Mesendoderm (in vitro differentiated cells): ENCODE results near the gene DNAJA4.

ENCODE experiments used
- DNase-seq: peaks from one replicate; pipeline ENCODE4 v3.0.0; 2013
- H2AK5ac ChIP-seq: 2 replicates; pipeline ENCODE4 v1.6.1; 2013; ENCODE audit warnings: low read length, inconsistent platforms
- H2BK120ac ChIP-seq: 2 replicates; pipeline ENCODE4 v1.6.1; 2013; ENCODE audit warnings: low read depth, mild to moderate bottlenecking, low read length, moderate library complexity, mixed read lengths
- H2BK15ac ChIP-seq: replicated peaks from 2 replicates; pipeline ENCODE4 v1.6.1; 2013; ENCODE audit warnings: low read depth, mild to moderate bottlenecking, moderate library complexity
- H2BK5ac ChIP-seq: 2 replicates; pipeline ENCODE4 v1.6.1; 2013; ENCODE audit warnings: low read length, inconsistent platforms
- H3K18ac ChIP-seq: 2 replicates; pipeline ENCODE4 v1.6.1; 2013; ENCODE audit warnings: mild to moderate bottlenecking, low read length, mixed read lengths
- H3K23ac ChIP-seq: one replicate; pipeline ENCODE4 v1.6.1; 2013; ENCODE audit warnings: low read length
- H3K27ac ChIP-seq: 2 replicates; pipeline ENCODE4 v1.5.1; 2013; ENCODE audit warnings: low read depth, mild to moderate bottlenecking, inconsistent platforms, low read length, moderate library complexity
- H3K27me3 ChIP-seq: 2 replicates; pipeline ENCODE4 v1.6.1; 2013; ENCODE audit warnings: low read length, control low read depth, mild to moderate bottlenecking, inconsistent platforms; ENCODE audit not compliant: insufficient read depth, poor library complexity
- H3K36me3 ChIP-seq: 2 replicates; pipeline ENCODE4 v1.6.1; 2013; ENCODE audit warnings: low read length, inconsistent platforms; ENCODE audit not compliant: control insufficient read depth, insufficient read depth
- H3K4ac ChIP-seq: one replicate; pipeline ENCODE4 v1.6.1; 2013; ENCODE audit warnings: low read depth, mild to moderate bottlenecking, low read length, moderate library complexity
- H3K4me1 ChIP-seq: 2 replicates; pipeline ENCODE4 v1.6.1; 2013; ENCODE audit warnings: low read depth, low read length, inconsistent platforms; ENCODE audit not compliant: control insufficient read depth
- H3K4me2 ChIP-seq: 2 replicates; pipeline ENCODE4 v1.6.1; 2013; ENCODE audit warnings: low read length
- H3K4me3 ChIP-seq: 2 replicates; pipeline ENCODE4 v1.5.1; 2013; ENCODE audit warnings: mild to moderate bottlenecking, low read length
- H3K56ac ChIP-seq: one replicate; pipeline ENCODE4 v1.6.1; 2013; ENCODE audit warnings: low read length
- H3K79me1 ChIP-seq: 2 replicates; pipeline ENCODE4 v1.6.1; 2013; ENCODE audit warnings: low read length, inconsistent platforms
- H3K79me2 ChIP-seq: 2 replicates; pipeline ENCODE4 v1.6.1; 2013; ENCODE audit warnings: mild to moderate bottlenecking, low read length; ENCODE audit not compliant: control insufficient read depth, insufficient read depth
- H3K9ac ChIP-seq: 2 replicates; pipeline ENCODE4 v1.6.1; 2013; ENCODE audit warnings: low read length, inconsistent platforms
- H4K5ac ChIP-seq: one replicate; pipeline ENCODE4 v1.6.1; 2013; ENCODE audit warnings: low read length
- H4K8ac ChIP-seq: one replicate; pipeline ENCODE4 v1.6.1; 2013; ENCODE audit warnings: low read depth, mild to moderate bottlenecking, control low read depth, low read length, moderate library complexity
- WGBS: extraction: QIAGEN DNeasy Blood & Tissue Kit; methylation state at CpG from one replicate; pipeline ENCODE4 v1.1.7; 2013; ENCODE audit warnings: low lambda C conversion rate, missing lambda C conversion rate; ENCODE audit not compliant: insufficient coverage; ENCODE audit errors: extremely low coverage; 5-methylcytosine and 5-hydroxymethylcytosine counted together

Gene DNAJA4

DNA sequence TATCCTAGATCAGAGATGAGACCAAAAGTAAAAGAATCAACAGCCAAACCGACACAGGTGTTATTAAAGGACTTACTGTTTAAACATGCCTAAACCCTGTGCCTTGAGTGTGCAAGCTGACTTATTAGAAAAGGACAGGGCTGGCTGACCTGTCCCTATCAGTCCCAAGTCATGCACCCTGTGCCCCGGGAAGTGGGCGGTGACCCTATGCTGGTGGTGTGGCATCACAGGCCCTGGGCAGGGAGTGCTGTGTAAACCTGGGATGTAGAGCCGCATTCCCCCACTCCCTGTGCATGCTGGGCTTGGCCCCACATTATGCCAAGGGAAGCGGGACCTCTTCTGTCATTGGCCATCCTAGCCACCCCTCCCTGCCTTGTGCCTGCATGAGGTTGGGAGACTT is 10.6 kb downstream of the DNAJA4 start:
- H3K4me3 ChIP-seq: no peak overlapping the region
- H2BK15ac ChIP-seq: no peak overlapping the region
- no peak overlapping the region for H3K56ac ChIP-seq
- H2BK120ac ChIP-seq: no peak overlapping the region
- no peak overlapping the region for H2AK5ac ChIP-seq
- H3K9ac ChIP-seq: no peak overlapping the region
- H4K8ac ChIP-seq: no peak overlapping the region
- H3K27ac ChIP-seq: no peak overlapping the region
- H3K4me2 ChIP-seq: no peak overlapping the region
- H3K79me2 ChIP-seq: no peaks in the 10 kb centered on the region
- no CpG with 5 or more reads among the region's 5 CpGs for WGBS
- no peak overlapping the region for H4K5ac ChIP-seq
- no peak overlapping the region for H3K23ac ChIP-seq
- no peaks in the 10 kb centered on the region for H3K36me3 ChIP-seq
- H3K18ac ChIP-seq: no peak overlapping the region
- no peaks in the 10 kb centered on the region for H3K79me1 ChIP-seq
- H3K4ac ChIP-seq: no peak overlapping the region
- no peak overlapping the region for H2BK5ac ChIP-seq
- no peaks in the 10 kb centered on the region for H3K4me1 ChIP-seq
- no peak for DNase-seq
- H3K27me3 ChIP-seq: no peaks in the 10 kb centered on the region

GRCh38 chr15:78276064-78276943 is 11.9 kb downstream of the DNAJA4 start:
- DNase-seq: no peak
- H4K8ac ChIP-seq: no peak overlapping the region

DNA sequence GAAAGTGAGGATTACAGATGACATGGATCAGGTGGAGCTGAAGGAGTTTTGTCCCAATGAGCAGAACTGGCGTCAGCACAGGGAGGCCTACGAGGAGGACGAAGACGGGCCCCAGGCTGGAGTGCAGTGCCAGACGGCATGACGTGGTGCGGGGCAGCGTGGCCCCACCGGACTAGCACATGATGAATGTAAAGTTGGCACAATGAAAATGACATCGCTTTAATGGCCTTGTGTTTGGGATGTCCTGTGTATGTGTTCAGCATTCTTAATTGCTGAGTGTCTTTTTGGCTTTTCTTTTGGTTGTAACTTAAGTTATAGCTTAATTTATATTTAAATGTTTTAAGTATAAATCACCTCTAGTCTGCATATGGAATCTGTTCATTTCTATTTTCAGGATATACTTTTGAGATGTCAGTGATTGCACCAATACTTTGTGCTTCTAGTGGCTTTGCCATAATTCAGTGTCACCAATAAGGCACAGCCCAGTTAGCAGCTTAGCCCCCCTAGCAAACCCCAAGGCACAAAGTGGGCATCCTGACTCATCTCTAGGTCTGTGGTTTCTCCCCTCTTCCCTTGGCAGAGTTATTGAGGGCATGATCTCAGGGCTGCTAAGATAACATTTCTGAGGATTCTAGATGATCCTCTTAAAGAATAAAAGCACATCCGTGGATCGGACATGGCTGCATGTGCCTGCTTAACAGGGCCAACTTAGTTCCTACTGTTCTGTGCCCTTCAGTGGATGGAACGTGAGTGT is 16.1 kb downstream of the DNAJA4 start:
- H3K4me2 ChIP-seq: no peak overlapping the region
- H3K79me2 ChIP-seq: no peaks in the 10 kb centered on the region
- DNase-seq: no peak
- H3K79me1 ChIP-seq: no peaks in the 10 kb centered on the region
- H3K4ac ChIP-seq: no peak overlapping the region
- H3K18ac ChIP-seq: no peak overlapping the region
- no peaks in the 10 kb centered on the region for H3K27me3 ChIP-seq
- no peak overlapping the region for H3K23ac ChIP-seq
- no peak overlapping the region for H4K5ac ChIP-seq
- H2BK120ac ChIP-seq: no peak overlapping the region
- H4K8ac ChIP-seq: no peak overlapping the region
- no CpG with 5 or more reads among the region's 13 CpGs for WGBS
- no peak overlapping the region for H3K27ac ChIP-seq
- no peaks in the 10 kb centered on the region for H3K4me1 ChIP-seq
- no peak overlapping the region for H3K4me3 ChIP-seq
- H3K56ac ChIP-seq: no peak overlapping the region
- no peak overlapping the region for H2AK5ac ChIP-seq
- no peak overlapping the region for H2BK5ac ChIP-seq
- no peak overlapping the region for H3K9ac ChIP-seq
- H2BK15ac ChIP-seq: no peak overlapping the region
- peaks cover 5% of the 10 kb centered on the region for H3K36me3 ChIP-seq

More at GRCh38 chr15:78276064-78276943, 11.9 kb downstream of the DNAJA4 start:
- H2BK15ac ChIP-seq: no peak overlapping the region
- no peak overlapping the region for H2BK5ac ChIP-seq
- H3K27me3 ChIP-seq: no peaks in the 10 kb centered on the region
- no peak overlapping the region for H3K9ac ChIP-seq
- no CpG with 5 or more reads among the region's 6 CpGs for WGBS
- no peak overlapping the region for H3K4me3 ChIP-seq
- no peak overlapping the region for H3K23ac ChIP-seq
- no peak overlapping the region for H3K27ac ChIP-seq
- no peak overlapping the region for H3K18ac ChIP-seq
- H4K5ac ChIP-seq: no peak overlapping the region
- no peaks in the 10 kb centered on the region for H3K79me2 ChIP-seq
- peaks cover 1% of the 10 kb centered on the region for H3K36me3 ChIP-seq
- H2AK5ac ChIP-seq: no peak overlapping the region
- H3K4ac ChIP-seq: no peak overlapping the region
- no peak overlapping the region for H3K56ac ChIP-seq
- H3K4me2 ChIP-seq: no peak overlapping the region
- no peaks in the 10 kb centered on the region for H3K79me1 ChIP-seq
- no peak overlapping the region for H2BK120ac ChIP-seq
- no peaks in the 10 kb centered on the region for H3K4me1 ChIP-seq

DNA sequence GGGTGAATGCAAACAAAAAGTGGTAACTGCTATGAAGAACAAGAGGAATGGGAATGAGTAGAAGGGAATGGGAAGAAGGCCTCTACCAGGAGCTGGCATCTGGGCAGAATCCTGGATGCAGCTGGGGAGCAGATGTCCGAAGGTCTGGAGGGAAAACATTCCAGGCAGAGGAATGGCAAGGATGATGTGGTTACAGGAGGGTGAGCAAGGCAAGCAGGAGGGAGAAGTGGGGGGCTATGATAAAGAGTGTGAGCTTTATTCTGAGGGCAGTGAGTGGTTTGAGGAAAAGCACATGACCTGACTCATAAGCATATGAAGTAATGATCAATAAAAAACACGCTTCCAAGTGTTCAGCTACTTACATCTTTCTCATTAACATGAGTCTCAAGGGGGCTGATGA is 18.0 kb downstream of the DNAJA4 start:
- Histone ChIP-seq H3K27ac (no peak overlapping the region), H2AK5ac (no peak overlapping the region), H3K27me3 (no peaks in the 10 kb centered on the region), H3K4me3 (no peak overlapping the region), H2BK5ac (no peak overlapping the region), H3K4ac (no peak overlapping the region), H3K4me1 (no peaks in the 10 kb centered on the region), H4K5ac (no peak overlapping the region), H4K8ac (no peak overlapping the region), H3K79me2 (no peaks in the 10 kb centered on the region), H3K56ac (no peak overlapping the region), H3K36me3 (peaks cover 5% of the 10 kb centered on the region), H3K9ac (no peak overlapping the region), H3K23ac (no peak overlapping the region), H3K79me1 (no peaks in the 10 kb centered on the region), H2BK15ac (no peak overlapping the region), H2BK120ac (no peak overlapping the region), H3K4me2 (no peak overlapping the region), H3K18ac (no peak overlapping the region)
- DNase-seq: no peak
- no CpG with 5 or more reads among the region's 2 CpGs for WGBS

- Histone ChIP-seq H3K27me3 (no peaks in the 10 kb centered on the region), H2BK15ac (no peak overlapping the region), H3K9ac (no peak overlapping the region), H3K79me1 (no peaks in the 10 kb centered on the region), H3K4ac (no peak overlapping the region), H3K4me3 (no peak overlapping the region), H3K36me3 (peaks cover 8% of the 10 kb centered on the region), H3K18ac (no peak overlapping the region), H3K79me2 (no peaks in the 10 kb centered on the region), H2BK120ac (no peak overlapping the region), H3K27ac (no peak overlapping the region), H3K4me2 (no peak overlapping the region), H3K4me1 (no peaks in the 10 kb centered on the region), H4K8ac (no peak overlapping the region), H3K56ac (no peak overlapping the region), H2BK5ac (no peak overlapping the region), H2AK5ac (no peak overlapping the region), H3K23ac (no peak overlapping the region), H4K5ac (no peak overlapping the region)
- DNase-seq: no peak
- WGBS: no CpG with 5 or more reads among the region's 4 CpGs
These were observed 20.4 kb downstream of the DNAJA4 start for GRCh38 chr15:78284758-78285157.
